Panc1 (cell line): Measurements from ENCODE around the gene TM9SF4.

Experiments
- CTCF ChIP-seq: fragments of 450-650 bp; IDR thresholded peaks from 2 replicates; pipeline ENCODE4 v1.5.1; 2017; ENCODE audit warnings: mild to moderate bottlenecking
- POLR2AphosphoS5 ChIP-seq: IDR thresholded peaks from 2 replicates; pipeline ENCODE4 v1.6.1; 2012; ENCODE audit warnings: mild to moderate bottlenecking, low read depth, low read length, moderate library complexity
- REST ChIP-seq, 2 experiments: IDR thresholded peaks; 2 replicates each; pipeline ENCODE4 v1.6.1; 2011 to 2012; ENCODE audit warnings: low read depth in 2 of 2, control low read depth in 1 of 2, low read length in 1 of 2, mild to moderate bottlenecking in 1 of 2, moderate library complexity in 1 of 2; ENCODE audit not compliant: insufficient read depth in 1 of 2
- TCF7L2 ChIP-seq: IDR thresholded peaks from 2 replicates; pipeline ENCODE4 v1.6.1; 2011; ENCODE audit warnings: mild to moderate bottlenecking, low read depth, low read length, inconsistent platforms

DNA sequence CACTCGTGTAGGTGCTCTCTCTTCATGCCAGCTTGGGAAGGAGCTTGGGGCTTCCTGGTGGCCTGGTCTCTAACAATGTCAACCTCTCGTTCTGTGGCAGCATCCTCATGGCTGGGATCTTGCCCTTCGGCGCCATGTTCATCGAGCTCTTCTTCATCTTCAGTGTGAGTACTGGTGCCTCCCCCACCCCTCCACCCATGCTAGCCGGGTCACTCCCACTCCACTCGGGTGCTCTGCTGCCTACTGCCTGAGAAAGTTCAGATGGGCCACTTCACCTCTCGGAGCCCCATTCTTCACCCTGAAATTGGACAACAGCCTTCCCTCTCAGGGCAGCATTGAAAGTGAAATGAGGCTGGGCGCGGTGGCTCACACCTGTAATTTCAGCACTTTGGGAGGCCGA is 48.8 kb downstream of the TM9SF4 start:
- TF ChIP-seq CTCF (no peak), POLR2AphosphoS5 (no peak), TCF7L2 (no peak), REST (IDR thresholded peaks at IDR 0.05; ENCODE audit: insufficient read depth in 1 of 2, low read depth in 2 of 2, low read length in 1 of 2) (no peak)
